ENCODE results near the gene OGDH.

The OGDH gene

DNA sequence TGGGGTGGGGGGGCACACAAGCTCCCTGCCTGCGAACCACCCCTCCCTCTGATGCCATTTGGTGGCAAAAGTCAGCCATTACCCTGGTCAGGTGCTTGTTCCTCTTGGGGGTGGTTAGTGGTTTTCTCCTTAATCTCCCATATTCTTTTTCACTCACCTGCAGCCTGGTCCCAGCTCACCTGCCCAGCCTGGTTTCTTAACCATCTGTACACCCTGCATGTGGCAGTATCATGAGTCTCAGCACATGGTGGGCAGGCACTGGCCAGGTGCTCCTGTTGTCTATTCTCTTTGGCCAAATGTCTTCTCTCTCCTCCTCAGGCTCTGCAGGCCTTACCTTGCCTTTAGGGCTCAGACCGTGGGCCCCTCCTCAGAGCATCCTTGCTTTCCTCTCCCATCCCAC, 30.5 kb downstream of the OGDH start:
- peaks cover 0 to 6% of the 10 kb centered on the region in 2 donors for H3K36me3 ChIP-seq (ENCODE audit: control insufficient read depth in 1 of 2, insufficient read depth in 2 of 2, low read length in 2 of 2)
- H3K9me3 ChIP-seq (ENCODE audit: control insufficient read depth in 1 of 2, low read length in 2 of 2) = no peaks in the 10 kb centered on the region
- H3K27me3 ChIP-seq (ENCODE audit: control insufficient read depth in 1 of 2, insufficient read depth in 2 of 2, low read length in 2 of 2) = no peaks in the 10 kb centered on the region
- peak overlapping the region in 1 of 2 donors; percentile 50 for H3K9ac ChIP-seq (ENCODE audit: low read depth in 1 of 2, low read length in 2 of 2)
- H3K4me1 ChIP-seq (ENCODE audit: control insufficient read depth in 1 of 2, insufficient read depth in 2 of 2, low read length in 2 of 2) = peaks cover 79 to 81% of the 10 kb centered on the region in 2 donors
- peak overlapping the region; percentile 86 for H3K27ac ChIP-seq (ENCODE audit: low read depth, low read length)
- peak overlapping the region in 1 of 2 donors; percentile 5 for H3K4me3 ChIP-seq (ENCODE audit: low read depth in 1 of 2, low read length in 2 of 2)

DNA sequence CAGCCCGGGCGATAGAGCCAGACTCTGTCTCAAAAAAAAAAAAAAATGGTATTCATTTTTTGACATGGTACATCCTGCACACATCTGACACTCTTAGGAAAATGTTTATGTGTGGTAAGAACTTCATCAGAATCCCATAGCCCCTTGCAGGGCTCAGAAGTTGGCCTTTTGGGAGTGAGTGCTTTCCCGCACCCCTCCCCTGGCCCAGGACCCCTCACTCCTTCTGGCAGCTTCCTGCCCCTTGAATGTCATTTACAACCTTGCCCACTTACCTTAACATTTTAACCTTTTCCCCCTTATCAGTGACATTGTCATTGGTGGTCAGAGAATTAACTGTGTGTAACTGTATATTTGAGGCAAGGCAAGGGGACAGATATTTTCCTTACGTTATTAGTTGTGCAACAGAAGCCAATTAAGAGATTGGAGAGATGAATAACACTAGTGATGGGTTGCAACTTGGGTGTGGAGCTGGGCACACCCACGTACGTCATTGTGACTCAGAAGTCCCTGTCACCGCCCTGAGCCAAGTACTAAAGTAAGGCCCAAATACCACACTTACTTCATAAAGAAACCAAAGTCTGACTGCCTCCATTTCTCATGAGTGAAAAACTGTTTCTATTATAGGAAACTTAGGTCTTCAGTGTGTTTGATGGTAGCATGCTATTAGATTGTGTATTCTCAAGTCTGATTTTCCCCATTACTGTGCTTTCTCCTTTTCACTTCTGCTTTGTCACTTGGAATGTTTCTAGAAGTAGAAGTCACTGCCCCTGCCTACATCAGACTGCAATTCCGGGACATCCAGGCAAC, 31.6 kb downstream of the OGDH start:
- peak overlapping the region in 1 of 2 donors; percentile 45 for H3K4me3 ChIP-seq (ENCODE audit: low read depth in 1 of 2, low read length in 2 of 2)
- peak overlapping the region; percentile 91 for H3K27ac ChIP-seq (ENCODE audit: low read depth, low read length)
- peak overlapping the region; percentile 65 to 74 for H3K9ac ChIP-seq (ENCODE audit: low read depth in 1 of 2, low read length in 2 of 2)
- H3K9me3 ChIP-seq (ENCODE audit: control insufficient read depth in 1 of 2, low read length in 2 of 2) = no peaks in the 10 kb centered on the region
- peaks cover 0 to 6% of the 10 kb centered on the region in 2 donors for H3K36me3 ChIP-seq (ENCODE audit: control insufficient read depth in 1 of 2, insufficient read depth in 2 of 2, low read length in 2 of 2)
- H3K4me1 ChIP-seq (ENCODE audit: control insufficient read depth in 1 of 2, insufficient read depth in 2 of 2, low read length in 2 of 2) = peaks cover 74 to 75% of the 10 kb centered on the region in 2 donors
- H3K27me3 ChIP-seq (ENCODE audit: control insufficient read depth in 1 of 2, insufficient read depth in 2 of 2, low read length in 2 of 2) = no peaks in the 10 kb centered on the region

DNA sequence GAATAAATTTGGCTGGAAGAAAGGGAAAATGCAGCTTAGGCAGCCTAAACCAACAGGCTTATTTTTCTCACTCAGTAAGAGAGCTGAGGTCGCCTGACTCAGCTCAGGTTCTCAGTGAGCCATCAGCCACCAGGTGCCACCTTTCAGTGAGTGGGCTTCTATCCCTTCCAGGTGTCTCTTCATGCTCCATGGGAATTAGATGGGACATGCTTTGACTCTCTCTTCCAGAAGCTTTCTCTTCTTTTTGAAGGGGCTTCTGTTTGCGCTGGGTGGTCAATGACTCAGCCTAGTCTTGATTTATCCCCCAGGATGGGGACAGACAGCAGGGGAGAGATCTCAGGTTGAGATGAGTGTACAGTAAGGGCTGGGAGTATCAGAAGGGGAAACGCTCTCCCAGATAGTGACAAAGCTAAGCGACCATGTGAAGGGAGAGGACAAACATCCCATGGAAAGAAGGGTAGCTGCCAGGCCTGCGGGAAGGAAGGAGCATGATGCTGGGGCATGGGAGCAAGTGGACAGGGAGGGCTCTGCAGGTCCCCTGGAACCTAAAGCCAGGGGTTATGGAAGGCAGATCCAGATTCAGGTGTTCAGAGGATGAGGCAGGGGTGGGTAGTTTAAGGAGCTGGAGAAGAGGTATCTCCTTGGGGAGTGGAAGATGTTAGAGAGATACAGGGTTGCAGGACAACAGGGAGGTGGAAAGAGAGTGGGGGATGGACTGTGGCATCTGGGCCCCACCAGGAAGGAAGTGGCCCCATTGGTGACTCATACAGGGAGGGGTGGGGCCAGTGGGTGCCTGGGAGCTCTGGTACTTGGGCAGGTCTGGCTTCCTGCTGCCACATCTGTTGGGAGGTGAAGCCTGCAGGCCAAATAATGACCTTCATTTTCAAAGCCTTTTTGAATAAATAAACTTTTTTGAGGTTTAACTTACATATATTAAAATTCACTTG, 32.5 kb downstream of the OGDH start:
- no peaks in the 10 kb centered on the region for H3K9me3 ChIP-seq (ENCODE audit: control insufficient read depth in 1 of 2, low read length in 2 of 2)

DNA sequence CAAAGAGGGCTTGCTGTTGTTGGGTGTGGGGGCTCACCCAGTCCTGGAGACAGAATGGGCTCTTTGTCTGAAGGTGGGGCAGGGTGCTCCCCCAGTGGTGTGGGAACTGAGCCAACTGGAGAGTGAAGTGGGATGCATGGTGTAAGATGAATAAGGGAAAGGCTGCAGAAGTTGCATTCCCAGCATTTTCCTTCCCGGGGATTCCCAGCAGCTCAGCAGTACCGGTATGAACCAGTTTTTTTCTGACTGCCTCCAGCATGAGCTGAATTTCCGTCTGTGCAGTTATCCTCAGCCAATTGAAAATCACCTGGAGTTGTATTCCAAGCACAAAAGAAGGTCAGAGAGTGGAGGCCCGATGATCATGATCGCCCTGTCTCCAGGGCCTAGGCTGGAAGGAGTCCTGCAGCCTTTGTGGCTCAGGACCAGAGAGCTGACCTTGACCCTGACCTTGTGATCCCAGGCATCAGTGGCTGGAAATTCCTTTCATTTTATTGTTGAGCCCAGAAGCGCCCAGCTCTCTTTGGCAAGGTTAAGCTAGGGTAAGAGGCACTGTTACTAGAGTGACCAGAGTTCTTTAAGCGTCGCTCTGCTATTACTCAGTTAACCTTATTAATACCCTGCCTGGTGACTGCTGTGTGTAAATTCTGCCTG, 33.4 kb downstream of the OGDH start:
- peak overlapping the region; percentile 63 to 65 for H3K9ac ChIP-seq (ENCODE audit: low read depth in 1 of 2, low read length in 2 of 2)
- no peaks in the 10 kb centered on the region for H3K27me3 ChIP-seq (ENCODE audit: control insufficient read depth in 1 of 2, insufficient read depth in 2 of 2, low read length in 2 of 2)
- H3K4me3 ChIP-seq (ENCODE audit: low read depth in 1 of 2, low read length in 2 of 2) = peak overlapping the region in 1 of 2 donors; percentile 1
- no peaks in the 10 kb centered on the region for H3K9me3 ChIP-seq (ENCODE audit: control insufficient read depth in 1 of 2, low read length in 2 of 2)
- H3K36me3 ChIP-seq (ENCODE audit: control insufficient read depth in 1 of 2, insufficient read depth in 2 of 2, low read length in 2 of 2) = peaks cover 0 to 6% of the 10 kb centered on the region in 2 donors
- peaks cover 58% of the 10 kb centered on the region in 2 donors for H3K4me1 ChIP-seq (ENCODE audit: control insufficient read depth in 1 of 2, insufficient read depth in 2 of 2, low read length in 2 of 2)
- peak overlapping the region; percentile 91 for H3K27ac ChIP-seq (ENCODE audit: low read depth, low read length)

More for the DNA sequence above, 32.5 kb downstream of the OGDH start:
- Histone ChIP-seq H3K36me3 (ENCODE audit: control insufficient read depth in 1 of 2, insufficient read depth in 2 of 2, low read length in 2 of 2) (peaks cover 0 to 6% of the 10 kb centered on the region in 2 donors), H3K27me3 (ENCODE audit: control insufficient read depth in 1 of 2, insufficient read depth in 2 of 2, low read length in 2 of 2) (no peaks in the 10 kb centered on the region), H3K4me3 (ENCODE audit: low read depth in 1 of 2, low read length in 2 of 2) (peak overlapping the region; percentile 13 to 45), H3K4me1 (ENCODE audit: control insufficient read depth in 1 of 2, insufficient read depth in 2 of 2, low read length in 2 of 2) (peaks cover 66 to 67% of the 10 kb centered on the region in 2 donors), H3K27ac (ENCODE audit: low read depth, low read length) (peak overlapping the region; percentile 91), H3K9ac (ENCODE audit: low read depth in 1 of 2, low read length in 2 of 2) (peak overlapping the region; percentile 65 to 74)

DNA sequence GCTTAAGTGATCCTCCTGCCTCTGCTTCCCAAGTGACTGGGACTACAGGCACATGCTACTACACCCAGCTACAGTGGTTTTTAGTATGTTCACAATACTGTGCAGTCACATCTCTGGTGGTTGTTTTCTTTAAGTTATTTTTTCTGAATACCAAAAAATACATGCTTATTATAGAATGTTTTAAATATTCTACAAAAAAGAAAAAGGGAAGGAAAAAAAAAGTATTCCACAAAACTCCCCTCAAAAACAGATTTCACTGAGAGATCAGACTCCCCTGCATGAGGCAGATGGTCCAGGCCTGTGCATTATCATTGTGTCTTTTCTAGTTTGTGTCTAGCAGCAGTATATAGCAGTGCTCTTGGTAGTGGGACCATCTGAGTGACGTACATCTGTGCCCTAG, 36.8 kb downstream of the OGDH start:
- H3K9ac ChIP-seq (ENCODE audit: low read depth in 1 of 2, low read length in 2 of 2) = no peak overlapping the region
- H3K4me1 ChIP-seq (ENCODE audit: control insufficient read depth in 1 of 2, insufficient read depth in 2 of 2, low read length in 2 of 2) = peaks cover 25% of the 10 kb centered on the region in 2 donors
- no peaks in the 10 kb centered on the region for H3K9me3 ChIP-seq (ENCODE audit: control insufficient read depth in 1 of 2, low read length in 2 of 2)
- peaks cover 20 to 30% of the 10 kb centered on the region in 2 donors for H3K36me3 ChIP-seq (ENCODE audit: control insufficient read depth in 1 of 2, insufficient read depth in 2 of 2, low read length in 2 of 2)
- no peak overlapping the region for H3K27ac ChIP-seq (ENCODE audit: low read depth, low read length)
- no peak overlapping the region for H3K4me3 ChIP-seq (ENCODE audit: low read depth in 1 of 2, low read length in 2 of 2)
- H3K27me3 ChIP-seq (ENCODE audit: control insufficient read depth in 1 of 2, insufficient read depth in 2 of 2, low read length in 2 of 2) = no peaks in the 10 kb centered on the region

DNA sequence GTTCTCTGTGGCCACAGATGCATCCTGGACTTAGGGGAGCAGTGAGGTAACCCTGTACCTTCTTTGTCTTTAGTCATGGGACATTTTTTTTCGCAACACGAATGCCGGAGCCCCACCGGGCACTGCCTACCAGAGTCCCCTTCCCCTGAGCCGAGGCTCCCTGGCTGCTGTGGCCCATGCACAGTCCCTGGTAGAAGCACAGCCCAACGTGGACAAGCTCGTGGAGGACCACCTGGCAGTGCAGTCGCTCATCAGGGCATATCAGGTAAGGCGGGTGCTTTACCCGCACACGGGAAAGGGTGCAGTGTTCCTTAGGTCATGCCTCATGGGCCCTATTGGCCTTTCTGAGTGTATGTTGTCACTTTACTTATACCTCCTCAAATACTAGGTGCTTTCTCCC, 38.8 kb downstream of the OGDH start:
- Histone ChIP-seq H3K36me3 (ENCODE audit: control insufficient read depth in 1 of 2, insufficient read depth in 2 of 2, low read length in 2 of 2) (peaks cover 36 to 49% of the 10 kb centered on the region in 2 donors), H3K9me3 (ENCODE audit: control insufficient read depth in 1 of 2, low read length in 2 of 2) (no peaks in the 10 kb centered on the region), H3K9ac (ENCODE audit: low read depth in 1 of 2, low read length in 2 of 2) (no peak overlapping the region), H3K27me3 (ENCODE audit: control insufficient read depth in 1 of 2, insufficient read depth in 2 of 2, low read length in 2 of 2) (no peaks in the 10 kb centered on the region), H3K27ac (ENCODE audit: low read depth, low read length) (no peak overlapping the region), H3K4me3 (ENCODE audit: low read depth in 1 of 2, low read length in 2 of 2) (no peak overlapping the region), H3K4me1 (ENCODE audit: control insufficient read depth in 1 of 2, insufficient read depth in 2 of 2, low read length in 2 of 2) (peaks cover 4 to 5% of the 10 kb centered on the region in 2 donors)

DNA sequence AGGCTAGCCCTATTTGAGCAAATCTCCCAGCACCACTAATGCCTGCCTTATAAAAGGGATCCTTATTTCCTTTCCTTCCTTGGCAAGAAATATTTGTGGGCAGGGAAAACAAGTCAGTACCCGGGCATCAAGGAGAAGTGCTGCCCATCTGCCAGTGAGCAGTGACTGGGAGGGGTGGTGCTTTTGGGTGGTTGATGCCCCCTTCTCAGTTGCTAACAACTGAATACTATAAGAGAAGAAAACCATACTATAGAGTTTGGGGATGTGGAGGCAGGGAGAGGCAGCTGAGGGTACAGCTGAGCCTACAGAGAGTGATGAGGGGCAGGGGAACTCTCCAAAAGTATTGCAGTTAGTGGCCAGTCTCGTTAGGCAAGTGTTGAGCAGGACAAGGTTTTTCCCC, 39.3 kb downstream of the OGDH start:
- Histone ChIP-seq H3K9me3 (ENCODE audit: control insufficient read depth in 1 of 2, low read length in 2 of 2) (no peaks in the 10 kb centered on the region), H3K4me3 (ENCODE audit: low read depth in 1 of 2, low read length in 2 of 2) (no peak overlapping the region), H3K27ac (ENCODE audit: low read depth, low read length) (no peak overlapping the region), H3K4me1 (ENCODE audit: control insufficient read depth in 1 of 2, insufficient read depth in 2 of 2, low read length in 2 of 2) (peaks cover under 1% of the 10 kb centered on the region in 2 donors), H3K27me3 (ENCODE audit: control insufficient read depth in 1 of 2, insufficient read depth in 2 of 2, low read length in 2 of 2) (no peaks in the 10 kb centered on the region), H3K9ac (ENCODE audit: low read depth in 1 of 2, low read length in 2 of 2) (no peak overlapping the region), H3K36me3 (ENCODE audit: control insufficient read depth in 1 of 2, insufficient read depth in 2 of 2, low read length in 2 of 2) (peaks cover 40 to 53% of the 10 kb centered on the region in 2 donors)

DNA sequence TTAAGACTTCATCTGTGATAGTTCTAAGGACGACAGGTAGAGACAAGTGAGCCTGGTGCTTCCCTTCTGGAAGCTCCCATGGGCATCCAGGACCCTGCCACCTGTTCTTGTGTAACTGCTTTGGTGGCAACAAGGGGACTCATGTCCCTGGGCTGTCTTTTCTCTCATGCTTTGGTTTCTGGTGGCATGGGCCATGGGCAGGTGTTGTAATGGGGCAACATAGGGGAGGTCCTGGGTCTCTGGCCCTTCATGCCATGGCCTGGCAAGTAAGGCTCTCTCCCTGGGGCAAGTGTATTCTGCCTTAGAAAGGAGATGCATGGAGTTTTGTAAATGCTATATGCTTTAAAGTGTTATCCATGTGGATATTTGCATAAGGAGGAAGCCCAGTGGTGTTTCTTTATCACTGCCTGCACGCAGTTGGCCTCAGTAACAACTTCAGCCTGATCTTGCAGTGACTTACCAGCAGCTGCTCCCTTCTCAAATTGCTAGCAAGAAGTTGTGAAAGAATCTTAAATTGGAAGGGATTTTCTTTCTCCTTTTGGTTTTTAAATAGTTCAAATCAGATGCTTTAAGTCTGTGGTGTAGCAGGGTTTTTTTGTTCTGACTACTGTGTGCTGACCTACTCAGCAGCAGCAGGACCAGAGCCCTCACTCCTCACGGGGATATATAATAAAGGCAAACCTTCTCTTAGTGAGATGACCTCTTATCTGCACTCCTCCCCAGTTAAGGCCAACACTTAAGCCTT, 39.9 kb downstream of the OGDH start:
- Histone ChIP-seq H3K27ac (ENCODE audit: low read depth, low read length) (no peak overlapping the region), H3K4me1 (ENCODE audit: control insufficient read depth in 1 of 2, insufficient read depth in 2 of 2, low read length in 2 of 2) (no peaks in the 10 kb centered on the region), H3K36me3 (ENCODE audit: control insufficient read depth in 1 of 2, insufficient read depth in 2 of 2, low read length in 2 of 2) (peaks cover 40 to 59% of the 10 kb centered on the region in 2 donors)

DNA sequence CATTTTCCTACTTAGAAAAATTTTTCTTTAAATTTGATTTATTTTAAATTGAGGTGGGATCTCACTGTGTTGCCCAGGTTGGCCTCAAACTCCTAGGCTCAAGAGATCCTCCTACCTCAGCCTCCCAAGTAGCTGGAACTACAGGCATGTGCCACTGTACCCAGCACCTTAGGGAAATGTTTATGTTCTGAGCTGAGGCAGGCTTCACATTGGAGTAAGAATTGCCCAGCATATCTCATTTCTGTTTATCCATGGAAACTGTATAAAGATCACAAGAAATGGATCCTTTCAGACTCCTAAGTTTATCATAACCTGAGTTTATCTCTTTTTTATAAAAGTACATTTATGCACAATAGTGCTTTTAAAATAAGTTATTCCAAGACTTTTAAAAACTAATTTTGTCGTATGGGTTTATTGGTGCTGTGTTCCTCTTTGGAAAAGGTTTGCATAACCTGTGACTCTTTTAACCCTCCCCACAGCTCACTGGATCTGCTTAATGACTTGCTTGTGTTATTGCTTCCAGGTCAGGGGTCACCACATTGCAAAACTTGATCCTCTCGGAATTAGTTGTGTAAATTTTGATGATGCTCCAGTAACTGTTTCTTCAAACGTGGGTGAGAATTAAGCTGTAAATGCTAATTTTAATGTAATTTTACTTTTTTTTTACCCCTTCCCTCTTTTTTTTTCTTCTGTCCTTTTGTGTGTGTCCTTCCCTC, 40.7 kb downstream of the OGDH start:
- H3K36me3 ChIP-seq (ENCODE audit: control insufficient read depth in 1 of 2, insufficient read depth in 2 of 2, low read length in 2 of 2) = peaks cover 40 to 56% of the 10 kb centered on the region in 2 donors
- no peaks in the 10 kb centered on the region for H3K9me3 ChIP-seq (ENCODE audit: control insufficient read depth in 1 of 2, low read length in 2 of 2)
- H3K4me3 ChIP-seq (ENCODE audit: low read depth in 1 of 2, low read length in 2 of 2) = no peak overlapping the region
- H3K27me3 ChIP-seq (ENCODE audit: control insufficient read depth in 1 of 2, insufficient read depth in 2 of 2, low read length in 2 of 2) = no peaks in the 10 kb centered on the region
- H3K4me1 ChIP-seq (ENCODE audit: control insufficient read depth in 1 of 2, insufficient read depth in 2 of 2, low read length in 2 of 2) = no peaks in the 10 kb centered on the region
- no peak overlapping the region for H3K9ac ChIP-seq (ENCODE audit: low read depth in 1 of 2, low read length in 2 of 2)
- H3K27ac ChIP-seq (ENCODE audit: low read depth, low read length) = no peak overlapping the region

More for the DNA sequence above, 39.9 kb downstream of the OGDH start:
- Histone ChIP-seq H3K27me3 (ENCODE audit: control insufficient read depth in 1 of 2, insufficient read depth in 2 of 2, low read length in 2 of 2) (no peaks in the 10 kb centered on the region), H3K9me3 (ENCODE audit: control insufficient read depth in 1 of 2, low read length in 2 of 2) (no peaks in the 10 kb centered on the region), H3K4me3 (ENCODE audit: low read depth in 1 of 2, low read length in 2 of 2) (no peak overlapping the region), H3K9ac (ENCODE audit: low read depth in 1 of 2, low read length in 2 of 2) (no peak overlapping the region)

All from duodenal mucosa (tissue), 2 donors.